Epithelial cell of prostate (primary cell): Measurements from ENCODE around the gene OR10G7.
"Not testable (repeated sequence)": the region's sequence is repeated elsewhere in the genome, so short reads cannot be mapped to it uniquely, and the experiment has no call there.

ENCODE experiments used
- DNase-seq: peaks from one replicate; pipeline ENCODE4 v3.0.0-alpha.2; 2011; ENCODE audit warnings: low read depth, low spot score
- H3K27ac ChIP-seq: fragments of 450-650 bp; 2 replicates; pipeline ENCODE4 v1.5.1; 2017; ENCODE audit warnings: mild to moderate bottlenecking

The OR10G7 gene

DNA sequence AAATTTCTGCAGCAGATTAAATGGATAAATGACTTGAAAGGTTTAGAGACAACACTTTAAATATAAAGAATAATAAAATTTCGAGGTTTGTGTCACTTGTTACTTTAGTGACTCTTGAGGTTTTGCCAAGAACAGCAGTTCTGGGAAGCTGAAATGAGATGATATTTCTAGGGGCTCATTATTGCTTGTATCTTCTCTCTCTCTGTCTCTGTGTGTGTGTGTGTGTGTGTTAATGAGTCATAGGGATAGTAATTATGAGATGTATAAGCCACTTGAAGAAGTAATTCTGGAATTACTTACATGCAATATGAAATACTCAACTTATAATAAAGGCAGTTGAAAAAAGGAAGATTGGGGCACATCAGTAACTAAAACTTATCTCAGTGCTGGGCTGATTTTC, 9.6 kb upstream of the OR10G7 start:
- DNase-seq, result no peak
- no peak overlapping the region for H3K27ac ChIP-seq

DNA sequence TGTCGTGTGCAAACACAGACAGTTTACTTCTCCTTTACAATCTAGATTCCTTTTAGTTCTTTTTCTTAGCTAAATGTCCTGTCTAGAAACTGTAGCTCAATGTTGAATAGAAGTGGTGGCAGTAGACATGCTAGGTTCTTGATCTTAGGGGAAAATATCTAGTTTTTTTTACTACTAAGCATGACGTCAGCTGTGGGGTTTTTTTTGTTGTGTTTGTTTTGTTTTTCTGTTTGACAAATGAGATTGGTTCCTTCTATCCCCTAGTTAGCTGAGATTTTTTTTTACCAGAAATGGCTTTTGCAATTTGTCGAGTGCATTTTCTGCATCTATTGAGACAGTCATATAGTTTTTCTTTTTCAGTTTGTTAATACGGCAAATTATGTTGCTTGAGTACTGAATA, 2.3 kb upstream of the OR10G7 start:
- DNase-seq, result no peak
- no peak overlapping the region for H3K27ac ChIP-seq

GRCh38 chr11:124039557-124039956, 1.6 kb downstream of the OR10G7 start:
- H3K27ac ChIP-seq, result no peak overlapping the region
- DNase-seq, result no peak

DNA sequence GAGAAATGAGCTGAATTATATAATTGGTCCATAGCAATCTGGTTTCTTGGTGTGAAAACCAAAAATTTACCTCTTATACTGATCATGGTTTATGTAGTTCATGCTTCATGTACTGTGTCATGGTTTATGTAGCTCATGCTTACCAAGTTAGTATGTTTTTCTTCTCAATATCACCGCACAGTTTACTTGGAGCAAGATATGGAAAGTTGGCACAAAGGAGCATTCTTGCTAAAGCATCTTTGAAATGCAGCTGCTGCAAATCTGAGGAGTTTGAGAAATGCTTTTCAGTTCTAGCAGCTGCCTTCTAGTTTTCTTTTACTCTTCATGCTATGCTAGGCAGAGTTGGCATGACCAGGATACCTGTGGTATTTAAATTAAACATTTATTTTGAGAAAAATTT, 4.5 kb downstream of the OR10G7 start:
- no peak for DNase-seq

GRCh38 chr11:124026498-124026897, 14.6 kb downstream of the OR10G7 start, which contains the start of gene OR10G8:
Gene OR10G8, plus strand, starts transcription at chr11:124026798. Its CDS starts 2,825 bp downstream, at chr11:124029623.
- DNase-seq, result no peak
- no peak within 1 kb of the TSS for H3K27ac ChIP-seq

More for the DNA sequence above, 4.5 kb downstream of the OR10G7 start:
- H3K27ac ChIP-seq, result no peak overlapping the region

DNA sequence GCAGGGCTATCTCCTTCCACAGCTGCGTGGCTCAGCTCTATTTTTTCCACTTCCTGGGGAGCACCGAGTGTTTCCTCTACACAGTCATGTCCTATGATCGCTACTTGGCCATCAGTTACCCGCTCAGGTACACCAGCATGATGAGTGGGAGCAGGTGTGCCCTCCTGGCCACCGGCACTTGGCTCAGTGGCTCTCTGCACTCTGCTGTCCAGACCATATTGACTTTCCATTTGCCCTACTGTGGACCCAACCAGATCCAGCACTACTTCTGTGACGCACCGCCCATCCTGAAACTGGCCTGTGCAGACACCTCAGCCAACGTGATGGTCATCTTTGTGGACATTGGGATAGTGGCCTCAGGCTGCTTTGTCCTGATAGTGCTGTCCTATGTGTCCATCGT, 25.3 kb downstream of the OR10G7 start:
- not testable (repeated sequence) for DNase-seq, H3K27ac ChIP-seq

DNA sequence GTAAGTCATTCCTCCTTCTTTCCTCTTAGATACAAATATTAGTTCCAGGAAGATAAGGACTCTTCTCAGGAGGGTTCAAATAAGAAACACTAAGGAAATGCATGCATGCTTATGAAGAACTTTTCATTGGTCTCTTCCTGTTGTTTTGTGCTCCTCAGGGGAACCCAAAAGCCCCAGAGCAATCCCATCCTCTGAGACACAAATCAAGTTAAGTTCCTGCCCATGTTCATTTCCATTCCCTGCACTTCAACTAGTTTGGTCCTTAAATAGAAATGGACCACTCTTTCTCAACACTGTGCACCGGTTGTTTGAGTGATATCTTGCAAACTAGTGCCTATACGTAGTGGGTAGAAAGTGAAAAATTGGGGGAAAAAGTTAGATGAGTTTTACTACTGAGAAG, 28.4 kb downstream of the OR10G7 start, which contains the start of gene OR10G4:
TSS of gene OR10G4 (plus strand) at position 301 of the 400 bp plus-strand sequence. CDS start 2,578 bp downstream, outside the sequence.
- no peak within 1 kb of the TSS for H3K27ac ChIP-seq
- no peak for DNase-seq

GRCh38 chr11:123995119-123995518, 46.0 kb downstream of the OR10G7 start, which contains the start of gene OR10G6:
Gene OR10G6, minus strand, starts transcription at chr11:123995161. Its CDS starts 0 bp downstream, at chr11:123995161.
- DNase-seq, result no peak
- no peak within 1 kb of the TSS for H3K27ac ChIP-seq
